ENCODE results near the gene CLIC4.
"Not testable (repeated sequence)": the region's sequence is repeated elsewhere in the genome, so short reads cannot be mapped to it uniquely, and the experiment has no call there.

Gene CLIC4

GRCh38 chr1:24744911-24745710, at the start of gene CLIC4:
Gene CLIC4, plus strand, starts transcription at chr1:24745447. Its CDS starts 107 bp downstream, at chr1:24745554.
- DNase-seq = peak; percentile 99

- DNase-seq = no peak
These were observed 49.0 kb upstream of the CLIC4 start for GRCh38 chr1:24696041-24696755.

DNA sequence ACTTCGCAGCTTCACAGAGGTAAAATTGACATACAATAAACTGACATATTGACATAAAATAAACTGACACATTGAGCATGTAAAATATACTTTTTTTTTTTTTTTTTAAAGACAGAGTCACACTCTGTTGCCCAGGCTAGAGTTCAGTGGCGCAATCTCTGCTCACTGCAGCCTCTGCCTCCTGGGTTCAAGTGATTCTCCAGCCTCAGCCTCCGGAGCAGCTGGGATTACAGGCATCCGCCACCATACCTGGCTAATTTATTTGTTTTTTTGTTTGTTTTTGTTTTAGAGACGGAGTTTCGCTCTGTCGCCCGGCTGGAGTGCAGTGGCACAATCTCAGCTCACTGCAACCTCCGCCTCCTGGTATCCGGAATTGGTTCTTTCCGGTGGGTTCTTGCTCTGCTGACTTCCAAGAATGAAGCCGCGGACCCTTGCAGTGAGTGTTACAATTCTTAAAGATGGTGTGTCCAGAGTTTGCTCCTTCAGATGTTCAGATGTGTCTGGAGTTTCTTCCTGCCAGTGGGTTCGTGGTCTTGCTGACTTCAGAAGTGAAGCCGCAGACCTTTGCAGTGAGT, 48.4 kb upstream of the CLIC4 start:
- DNase-seq = no peak

GRCh38 chr1:24697453-24698001, 47.7 kb upstream of the CLIC4 start:
- DNase-seq = not testable (repeated sequence)

GRCh38 chr1:24698326-24698725, 46.9 kb upstream of the CLIC4 start:
- not testable (repeated sequence) for DNase-seq

DNA sequence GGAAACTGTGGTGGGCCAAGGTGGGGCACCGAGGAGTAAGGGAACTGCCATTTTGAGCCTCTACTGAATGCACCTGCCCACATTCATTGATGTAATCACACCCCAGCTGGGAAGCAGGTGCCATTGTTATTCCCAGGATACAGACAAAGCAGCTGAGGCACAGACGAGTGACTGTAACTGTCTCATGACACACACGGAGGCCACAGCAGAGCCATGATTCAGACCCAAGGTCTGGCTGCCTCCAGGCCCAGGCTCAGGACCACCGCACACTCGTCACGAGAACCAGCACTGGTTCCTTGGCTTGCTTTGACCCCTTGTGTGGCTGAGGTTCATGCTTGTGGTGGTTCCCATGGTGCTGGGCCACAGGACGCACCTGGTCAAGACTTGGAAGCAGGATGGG, 45.6 kb upstream of the CLIC4 start:
- DNase-seq = no peak

DNA sequence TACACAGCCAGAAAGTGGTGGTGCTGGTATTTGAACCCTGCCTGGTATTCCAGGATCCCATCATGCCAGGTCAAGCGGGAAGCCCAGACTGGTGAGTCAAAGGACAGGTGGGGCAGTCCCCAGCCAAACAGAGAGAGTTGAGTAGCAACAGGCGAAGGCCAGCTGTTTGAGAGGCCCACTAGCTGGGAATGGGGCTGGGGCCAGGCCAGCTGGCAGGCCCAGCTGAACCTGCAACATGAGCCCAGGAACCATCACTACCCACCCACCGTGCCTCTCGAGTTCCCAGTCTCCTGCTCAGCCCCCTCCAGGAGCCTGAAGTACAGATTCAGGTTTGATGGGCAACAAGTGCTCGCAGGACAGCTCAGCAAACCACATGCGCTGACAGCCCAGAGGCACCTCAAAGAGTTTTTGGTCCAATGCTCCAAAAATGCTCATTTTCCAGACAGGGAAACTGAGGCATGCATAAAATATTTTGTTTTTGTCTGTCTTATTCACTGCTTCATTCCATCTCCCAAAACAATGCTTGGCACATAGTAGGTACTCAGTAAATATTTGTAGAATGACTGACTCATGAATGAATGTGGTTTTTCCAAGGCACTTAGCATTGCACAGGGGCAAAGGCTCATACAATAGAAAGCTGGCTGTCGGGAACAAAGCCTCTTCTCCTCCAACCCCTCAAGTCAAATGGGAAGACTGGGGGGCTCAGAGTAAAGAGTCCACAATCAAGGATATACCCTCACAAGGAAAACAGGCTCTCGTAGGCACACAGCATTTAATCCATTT, 42.5 kb upstream of the CLIC4 start:
- no peak for DNase-seq

GRCh38 chr1:24704411-24705259, 40.6 kb upstream of the CLIC4 start:
- no peak for DNase-seq

DNA sequence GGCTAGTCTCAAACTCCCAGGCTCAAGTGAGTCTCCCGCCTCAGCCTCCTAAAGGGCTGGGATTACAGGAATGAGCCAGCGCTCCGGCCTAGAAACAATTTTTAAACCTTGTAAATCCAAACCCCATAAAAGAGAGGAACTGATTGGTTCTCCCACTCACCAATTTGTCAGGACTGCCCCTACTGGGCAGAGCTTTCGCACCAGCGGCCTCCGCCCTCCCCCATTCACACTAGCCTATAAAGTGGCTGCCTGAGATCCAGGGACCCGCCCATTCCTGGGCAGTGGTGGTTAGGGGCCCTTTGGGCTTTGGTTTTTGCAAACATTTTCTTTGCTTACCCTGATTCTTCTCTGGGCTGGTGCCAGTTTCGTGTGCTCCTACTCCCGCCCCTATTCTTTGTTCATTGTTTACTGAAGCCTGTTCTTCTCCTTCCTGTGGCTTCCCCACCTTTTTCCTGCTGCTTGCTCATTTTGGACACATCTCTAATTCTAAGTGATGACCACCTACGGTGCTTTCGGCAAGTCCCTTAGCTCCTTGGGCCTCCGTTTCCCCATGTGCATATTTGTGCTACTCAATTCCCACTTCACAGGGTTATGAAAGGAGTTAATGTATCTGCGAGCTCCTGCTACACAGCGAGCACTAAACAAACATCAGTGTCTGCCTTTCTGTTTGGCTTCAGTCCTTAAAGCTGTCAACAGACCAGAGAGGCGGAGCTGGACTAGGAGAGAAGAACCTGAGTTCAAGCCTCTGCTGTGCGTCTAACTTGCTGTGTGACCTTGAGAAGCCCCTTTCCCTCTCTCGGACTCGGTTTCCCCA, 39.8 kb upstream of the CLIC4 start:
- peak; percentile 92 for DNase-seq

DNA sequence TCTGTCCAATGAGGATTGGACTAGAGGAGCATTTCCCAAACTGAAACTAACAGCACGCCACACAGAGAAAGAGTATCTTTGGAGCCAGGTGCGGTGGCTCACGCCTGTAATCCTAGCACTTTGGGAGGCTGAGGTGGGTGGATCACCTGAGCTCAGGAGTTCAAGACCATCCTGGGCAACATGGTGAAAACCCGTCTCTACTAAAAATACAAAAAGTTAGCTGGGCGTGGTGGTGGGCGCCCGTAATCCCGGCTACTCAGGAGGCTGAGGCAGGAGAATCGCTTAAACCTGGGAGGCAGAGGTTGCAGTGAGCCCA, 39.2 kb upstream of the CLIC4 start:
- not testable (repeated sequence) for DNase-seq

DNA sequence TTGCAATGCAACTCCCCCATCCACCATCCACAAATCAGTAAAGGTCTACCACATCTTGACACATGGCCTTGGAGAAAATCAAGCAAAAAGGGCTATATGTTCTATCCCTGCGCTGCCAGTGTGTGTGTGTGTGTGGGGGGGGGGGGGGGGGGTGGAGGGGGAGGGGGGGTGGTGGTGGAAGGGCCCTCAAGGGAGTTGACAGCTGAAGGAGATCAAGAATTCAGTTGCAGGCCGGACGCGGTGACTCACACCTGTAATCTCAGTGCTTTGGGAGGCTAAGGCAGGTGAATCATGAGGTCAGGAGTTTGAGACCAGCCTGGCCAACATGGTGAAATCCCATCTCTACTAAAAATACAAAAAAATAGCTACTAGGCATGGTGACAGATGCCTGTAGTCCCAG, 37.6 kb upstream of the CLIC4 start:
- DNase-seq = no peak

GRCh38 chr1:24708938-24709337, 36.3 kb upstream of the CLIC4 start:
- DNase-seq = peak; percentile 93

GRCh38 chr1:24709791-24710441, 35.3 kb upstream of the CLIC4 start:
- DNase-seq = peak; percentile 39

GRCh38 chr1:24711329-24711728, 33.9 kb upstream of the CLIC4 start:
- DNase-seq = no peak

- DNase-seq = no peak
These were observed 32.1 kb upstream of the CLIC4 start for GRCh38 chr1:24713176-24713575.

DNA sequence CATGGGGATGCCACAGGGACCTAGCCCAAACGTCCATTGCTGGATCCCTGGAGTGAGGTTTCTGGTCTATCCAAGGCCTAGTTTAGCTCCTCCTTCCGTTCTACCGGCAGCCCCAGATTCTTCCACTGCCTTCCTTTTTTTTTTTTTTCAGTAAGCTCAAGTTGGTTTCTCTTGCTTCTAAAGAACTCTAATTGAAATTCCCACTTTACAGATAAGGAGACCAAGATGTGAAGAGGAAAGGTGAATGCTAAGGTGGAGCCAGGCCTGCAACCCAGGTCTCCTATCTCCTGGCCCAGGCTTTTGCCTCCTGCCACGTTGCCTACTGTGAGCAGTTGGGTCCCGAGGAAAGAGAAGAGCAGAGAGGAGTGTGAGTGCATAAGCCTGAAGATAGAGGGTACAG, 31.5 kb upstream of the CLIC4 start:
- DNase-seq = no peak

DNA sequence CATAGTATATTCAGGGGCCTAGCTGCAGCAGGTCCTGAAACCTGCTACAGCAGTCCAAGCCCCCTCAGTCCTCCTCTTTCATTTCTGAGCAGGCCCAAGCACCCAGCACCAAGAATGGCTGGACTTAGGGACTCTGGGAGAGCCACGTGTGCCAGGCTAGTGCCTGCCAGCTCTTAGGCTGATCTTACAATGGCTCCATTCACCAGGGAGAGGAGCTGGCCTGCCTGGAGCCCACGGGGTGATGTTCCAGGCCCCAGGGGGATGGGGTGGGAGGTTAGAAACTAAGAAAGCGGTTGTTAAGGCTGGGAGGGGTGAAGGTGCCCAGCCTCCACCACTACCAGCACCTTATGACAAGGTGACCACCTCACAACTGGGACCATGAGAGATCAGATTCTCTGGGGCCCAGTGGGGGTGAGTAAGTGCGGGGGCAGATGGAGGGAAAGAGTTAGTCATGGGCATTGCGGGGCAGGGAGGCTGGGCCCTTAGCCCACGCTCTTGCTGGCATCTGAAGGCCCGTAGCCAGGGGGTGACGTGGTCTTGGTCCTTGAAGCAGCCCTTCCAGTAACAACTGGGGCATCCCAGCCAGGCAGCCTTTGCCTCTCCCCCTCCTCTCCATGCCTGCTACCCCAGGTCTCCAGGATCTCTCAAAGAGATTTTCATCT, 30.3 kb upstream of the CLIC4 start:
- DNase-seq = no peak

DNA sequence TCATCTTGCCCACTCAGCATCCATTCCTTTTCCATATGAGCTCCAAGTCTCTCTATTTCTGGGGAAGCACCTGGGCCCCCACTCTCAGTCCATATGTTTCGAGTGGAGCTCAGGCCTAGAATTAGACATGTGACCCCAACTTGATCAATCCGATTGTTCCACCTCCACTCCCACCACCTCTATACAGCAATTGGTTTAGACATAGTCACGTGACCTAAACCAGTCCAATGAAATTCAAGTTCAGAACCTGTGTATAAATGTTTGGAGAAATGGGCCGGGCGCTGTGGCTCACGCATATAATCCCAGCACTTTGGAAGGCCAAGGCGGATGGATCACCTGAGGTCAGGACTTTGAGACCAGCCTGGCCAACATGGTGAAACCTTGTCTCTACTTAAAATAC, 29.6 kb upstream of the CLIC4 start:
- DNase-seq = no peak

DNA sequence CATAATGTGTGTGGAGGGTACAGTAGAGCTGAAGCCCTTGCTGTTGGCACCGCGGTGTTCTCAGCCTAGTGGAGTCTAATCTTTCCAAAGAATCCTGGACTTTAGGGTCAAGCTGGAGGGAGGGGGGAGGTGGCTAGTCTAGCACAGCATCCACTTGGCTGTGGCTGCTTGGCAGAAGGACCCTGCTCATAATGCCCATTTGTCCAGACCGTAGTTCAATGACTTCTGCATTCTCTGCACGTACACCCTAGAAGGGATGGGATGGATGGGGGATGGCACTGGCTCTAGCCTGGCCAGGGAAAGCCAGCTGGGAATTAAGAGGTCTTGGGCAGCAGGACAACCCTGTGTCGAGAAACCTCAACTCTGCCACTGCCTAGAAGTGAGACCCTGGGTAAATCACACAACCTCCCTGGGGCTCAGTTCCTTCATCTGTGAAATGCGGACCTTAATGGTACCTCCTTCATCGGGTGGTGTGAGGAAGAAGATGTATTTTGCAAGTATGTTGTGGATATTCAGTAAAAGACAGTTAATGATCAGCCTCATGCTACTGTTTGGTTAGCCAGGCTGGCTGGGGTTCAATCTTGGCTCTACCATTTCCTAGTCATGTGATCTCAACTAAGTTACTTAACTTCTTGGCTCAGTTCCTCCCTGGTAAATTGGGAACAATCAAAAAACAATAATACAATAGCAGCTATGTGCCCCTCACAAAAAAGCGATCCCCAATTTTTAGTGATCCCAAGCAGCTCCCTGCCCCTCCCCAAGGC, 27.2 kb upstream of the CLIC4 start:
- DNase-seq = no peak

All from OCI-M1 (cell line).